HepG2 (cell line): ENCODE data around the gene CNFN. TPM values are rescaled to one million over a fixed set of nuclear protein-coding genes. Genes with fewer than 3 reads are reported as not detected.

Experiments used
- ATAC-seq: fragments of 200-7000 bp; cut with Tn5 transposase; 3 replicates; pipeline ENCODE4 v1.9.1; 2020; ENCODE audit warnings: mild to moderate bottlenecking, moderate library complexity
- BruUV-seq: library from RNA; stranded (reverse); fragments of 400-500 nt; replicated peaks from 2 replicates; lab custom pipeline; 2021; lab: Mats Ljungman, UMichigan
- CTCF ChIA-PET: fragments of 300-600 bp; formaldehyde crosslinking; extraction: SDS; loops from one replicate; lab custom pipeline; 2021; ENCODE audit warnings: low total read pairs, inconsistent platforms, low intra/inter-chr PET ratio; lab: Yijun Ruan, JAX
- POLR2A ChIA-PET: fragments of 350-600 bp; sonication (Branson Sonifier 250); formaldehyde crosslinking; loops from one replicate; lab custom pipeline; 2020; ENCODE audit warnings: antibody characterized with exemption, inconsistent platforms; lab: Yijun Ruan, JAX
- DNase-seq: peaks from one replicate; pipeline ENCODE4 v3.0.0-alpha.2; 2015; ENCODE audit warnings: low spot score
- FAIRE-seq: peaks from 3 replicates; lab custom pipeline; 2011; peaks lifted over from hg19 to GRCh38; lab: Jason Lieb, UNC
- H2AFZ ChIP-seq: one replicate; pipeline ENCODE4 v1.6.1; 2011; ENCODE audit warnings: low read length, inconsistent platforms
- H3K27ac ChIP-seq: fragments of 300-600 bp; 3 replicates; pipeline ENCODE4 v1.8.0; 2011; ENCODE audit warnings: mixed run types, mild to moderate bottlenecking, mixed read lengths, low read length, inconsistent platforms; ENCODE audit not compliant: insufficient read depth; ENCODE audit errors: extremely low read length
- H3K27me3 ChIP-seq, 2 experiments: fragments of 200-600 bp in 1 of 2; 2 replicates in 1 of 2; 3 replicates in 1 of 2; pipeline versions ENCODE4 v1.6.0 to v1.8.0; 2011; ENCODE audit warnings: low read length in 2 of 2, mild to moderate bottlenecking in 2 of 2, moderate library complexity in 2 of 2, inconsistent platforms in 1 of 2; ENCODE audit not compliant: insufficient read depth in 2 of 2, control insufficient read depth in 1 of 2
- H3K36me3 ChIP-seq, 2 experiments: fragments of 200-600 bp in 1 of 2; replicated peaks in 1 of 2; 2 replicates in 1 of 2; 3 replicates in 1 of 2; pipeline versions ENCODE4 v1.5.1 to v1.8.0; 2011; ENCODE audit warnings: low read length in 2 of 2, inconsistent platforms in 1 of 2; ENCODE audit not compliant: insufficient read depth in 2 of 2, control insufficient read depth in 1 of 2
- H3K4me1 ChIP-seq: 2 replicates; pipeline ENCODE4 v1.5.1; 2012; ENCODE audit warnings: low read length, inconsistent platforms; ENCODE audit not compliant: insufficient read depth
- H3K4me2 ChIP-seq: 2 replicates; pipeline ENCODE4 v1.6.0; 2011; ENCODE audit warnings: low read depth, low read length, inconsistent platforms
- H3K4me3 ChIP-seq, 3 experiments: fragments of 200-600 bp in 1 of 3; sonication (generic), shearing (Covaris generic) in 1 of 3; replicated peaks in 1 of 3; 2 replicates each; pipeline ENCODE4 v1.5.1; 2011 to 2016; ENCODE audit warnings: low read length in 3 of 3, inconsistent platforms in 2 of 3, low read depth in 2 of 3, mild to moderate bottlenecking in 2 of 3, control low read depth in 1 of 3, mixed read lengths in 1 of 3; ENCODE audit not compliant: insufficient read depth in 1 of 3
- H3K79me2 ChIP-seq: one replicate; pipeline ENCODE4 v1.6.1; 2011; ENCODE audit warnings: low read length, inconsistent platforms; ENCODE audit not compliant: insufficient read depth
- H3K9ac ChIP-seq: 2 replicates; pipeline ENCODE4 v1.6.0; 2011; ENCODE audit warnings: mild to moderate bottlenecking, low read depth, low read length, inconsistent platforms; ENCODE audit not compliant: insufficient read depth
- H3K9me3 ChIP-seq: 2 replicates; pipeline ENCODE4 v1.5.1; 2012; ENCODE audit warnings: mild to moderate bottlenecking, low read length
- H4K20me1 ChIP-seq: 2 replicates; pipeline ENCODE4 v1.6.0; 2011; ENCODE audit warnings: inconsistent platforms, mild to moderate bottlenecking, low read length, moderate library complexity; ENCODE audit not compliant: insufficient read depth
- EED ChIP-seq: sonication (generic); formaldehyde crosslinking; IDR thresholded peaks from 2 replicates; pipeline ENCODE4 v1.5.0; 2020; ENCODE audit warnings: mild to moderate bottlenecking, missing genetic modification reagents
- HOXA9 ChIP-seq: sonication (generic); formaldehyde crosslinking; IDR thresholded peaks from 2 replicates; pipeline ENCODE4 v1.8.1; 2022; ENCODE audit warnings: missing genetic modification reagents, mild to moderate bottlenecking, moderate library complexity, borderline replicate concordance
- KLF16 ChIP-seq, 2 experiments: sonication (generic) in 1 of 2; formaldehyde crosslinking in 1 of 2; IDR thresholded peaks; 2 replicates each; pipeline versions ENCODE4 v1.6.1 to v1.8.0; 2016 to 2023; ENCODE audit warnings: missing genetic modification reagents in 2 of 2, missing compliant biosample characterization in 1 of 2
- MAFG ChIP-seq: sonication (generic); formaldehyde crosslinking; IDR thresholded peaks from 2 replicates; pipeline ENCODE4 v1.5.1; 2020; ENCODE audit warnings: mild to moderate bottlenecking, missing genetic modification reagents
- MED8 ChIP-seq: sonication (generic); formaldehyde crosslinking; IDR thresholded peaks from 2 replicates; pipeline ENCODE4 v1.8.1; 2023; ENCODE audit warnings: mild to moderate bottlenecking, missing genetic modification reagents; ENCODE audit not compliant: insufficient replicate concordance
- NFYB ChIP-seq: sonication (generic); formaldehyde crosslinking; IDR thresholded peaks from 2 replicates; pipeline ENCODE4 v1.4.0; 2020; ENCODE audit warnings: missing genetic modification reagents
- NR2F1 ChIP-seq, 2 experiments: fragments of 450-650 bp in 1 of 2; formaldehyde crosslinking in 1 of 2; IDR thresholded peaks; 2 replicates each; pipeline versions ENCODE4 v1.5.0 to v1.6.1; 2016 to 2020; ENCODE audit warnings: mild to moderate bottlenecking in 1 of 2, missing compliant biosample characterization in 1 of 2, missing genetic modification reagents in 1 of 2, moderate library complexity in 1 of 2
- RAD51 ChIP-seq: fragments of 450-650 bp; IDR thresholded peaks from 2 replicates; pipeline ENCODE4 v1.6.1; 2016; ENCODE audit warnings: borderline replicate concordance
- SAP130 ChIP-seq: IDR thresholded peaks from 2 replicates; pipeline ENCODE4 v1.6.1; 2016; ENCODE audit warnings: low read depth
- SIN3A ChIP-seq: IDR thresholded peaks from 2 replicates; pipeline ENCODE4 v1.6.1; 2011; ENCODE audit warnings: low read depth, mild to moderate bottlenecking, control low read depth, low read length, borderline replicate concordance
- ZBTB8A ChIP-seq: sonication (generic); formaldehyde crosslinking; IDR thresholded peaks from 2 replicates; pipeline ENCODE4 v1.4.0; 2020; ENCODE audit warnings: mild to moderate bottlenecking, low read depth, missing genetic modification reagents, borderline replicate concordance
- ZNF225 ChIP-seq: sonication (generic); formaldehyde crosslinking; IDR thresholded peaks from 2 replicates; pipeline ENCODE4 v1.4.0; 2020; ENCODE audit warnings: mild to moderate bottlenecking, missing genetic modification reagents
- ZNF709 ChIP-seq: sonication (generic); formaldehyde crosslinking; IDR thresholded peaks from 2 replicates; pipeline ENCODE4 v1.5.0; 2020; ENCODE audit warnings: mild to moderate bottlenecking, missing genetic modification reagents
- ZNF788 ChIP-seq: sonication (generic); formaldehyde crosslinking; IDR thresholded peaks from 2 replicates; pipeline ENCODE4 v1.5.0; 2020; ENCODE audit warnings: mild to moderate bottlenecking, missing genetic modification reagents, borderline replicate concordance
- WGBS: methylation state at CpG from one replicate; pipeline ENCODE4 v1.1.6; 2017; ENCODE audit warnings: low lambda C conversion rate; 5-methylcytosine and 5-hydroxymethylcytosine counted together
- in situ Hi-C: cut with HindIII; loops from 2 replicates; pipeline ENCODE4 v1.10.0; 2017; ENCODE audit warnings: low pct_unique_long_range_greater_than_20kb; ENCODE audit not compliant: extremely low pct_ligation_motif_present
- intact Hi-C: fragments of 100-400 bp; cut with micrococcal nuclease; formaldehyde crosslinking; loops from one replicate; pipeline ENCODE4 v1.10.0; 2022; ENCODE audit not compliant: unreplicated experiment
- polyA plus RNA-seq, 8 experiments: library from polyadenylated mRNA; depleted of rRNA in 3 of 8; stranded (reverse) in 7 of 8; unstranded in 1 of 8; fragments of >200 nt; fragmentation: Illumina TruSeq in 4 of 8; extraction: Trizol in 4 of 8; gene quantifications; 2 replicates each; pipeline versions ENCODE4 v1.2.1 to v1.2.3, GENCODE V29; 2011 to 2016; ENCODE audit warnings: low read depth in 4 of 8, missing spikeins in 1 of 8, mixed read lengths in 1 of 8; ENCODE audit not compliant: insufficient read depth in 1 of 8
- total RNA-seq, 5 experiments: library from RNA; depleted of rRNA; stranded (reverse); fragments of >200 nt; fragmentation: Illumina TruSeq; extraction: Trizol; gene quantifications; 2 replicates each; pipeline ENCODE4 v1.2.3, GENCODE V29; 2016; ENCODE audit warnings: low read depth in 1 of 5
- TF ChIP-seq, protein P1 (sequence below): sonication (generic); formaldehyde crosslinking; IDR thresholded peaks from 2 replicates; pipeline ENCODE4 v1.8.0; 2023; ENCODE audit warnings: mild to moderate bottlenecking, missing genetic modification reagents
- TF ChIP-seq, protein P2 (sequence below): sonication (generic); formaldehyde crosslinking; IDR thresholded peaks from 2 replicates; pipeline ENCODE4 v1.4.0; 2020; ENCODE audit warnings: mild to moderate bottlenecking, missing genetic modification reagents

CNFN gene
- total and polyA plus RNA-seq, 2 of the 13 experiments (the other 11 are each of a cell fraction or from before 2014, with no cell fraction given), result 0.35 to 1.1 TPM

DNA sequence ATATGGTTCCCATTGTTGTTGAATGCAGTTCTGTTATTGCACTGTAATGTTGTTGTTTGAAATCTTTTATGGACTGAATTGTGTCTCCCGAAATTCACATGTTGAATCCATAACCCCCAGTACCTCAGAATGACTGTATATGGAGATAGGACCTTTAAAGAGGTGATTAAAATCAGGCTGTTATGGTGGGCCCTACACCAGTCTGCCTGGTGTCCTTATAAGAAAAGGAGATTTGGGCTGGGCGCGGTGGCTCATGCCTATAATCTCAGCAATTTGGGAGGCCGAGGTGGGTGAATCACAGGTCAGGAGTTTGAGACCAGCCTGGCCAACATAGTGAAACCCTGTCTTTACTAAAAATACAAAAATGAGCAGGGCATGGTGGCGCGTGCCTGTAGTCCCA, 45.2 kb upstream of the CNFN start:
- no peak overlapping the region for H3K27ac ChIP-seq

More for the DNA sequence above, 45.2 kb upstream of the CNFN start:
- no peaks in the 10 kb centered on the region for H3K9me3 ChIP-seq
- intact Hi-C loops, result no loop called here
- CTCF ChIA-PET, result interaction anchor here (2.4 kb wide), 1 partner anchor 11 kb away, joined by 25 read pairs; no protein-coding TSS in a partner anchor
- BruUV-seq, result no TSS peak
- no peaks in the 10 kb centered on the region for H3K36me3 ChIP-seq
- H3K9ac ChIP-seq, result no peak overlapping the region
- DNase-seq (no peak), ATAC-seq (no peak), FAIRE-seq (no peak)
- H3K4me2 ChIP-seq, result no peak overlapping the region
- no peak for TF ChIP-seq SIN3A
- no peak for TF ChIP-seq HOXA9 (CRISPR knock-in tag)
- TF ChIP-seq, protein P1, sequence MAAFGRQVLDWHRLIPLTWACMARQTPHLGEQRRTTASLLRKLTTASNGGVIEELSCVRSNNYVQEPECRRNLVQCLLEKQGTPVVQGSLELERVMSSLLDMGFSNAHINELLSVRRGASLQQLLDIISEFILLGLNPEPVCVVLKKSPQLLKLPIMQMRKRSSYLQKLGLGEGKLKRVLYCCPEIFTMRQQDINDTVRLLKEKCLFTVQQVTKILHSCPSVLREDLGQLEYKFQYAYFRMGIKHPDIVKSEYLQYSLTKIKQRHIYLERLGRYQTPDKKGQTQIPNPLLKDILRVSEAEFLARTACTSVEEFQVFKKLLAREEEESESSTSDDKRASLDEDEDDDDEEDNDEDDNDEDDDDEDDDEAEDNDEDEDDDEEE, result no peak
- no peak for TF ChIP-seq ZNF709
- TF ChIP-seq, protein P2, sequence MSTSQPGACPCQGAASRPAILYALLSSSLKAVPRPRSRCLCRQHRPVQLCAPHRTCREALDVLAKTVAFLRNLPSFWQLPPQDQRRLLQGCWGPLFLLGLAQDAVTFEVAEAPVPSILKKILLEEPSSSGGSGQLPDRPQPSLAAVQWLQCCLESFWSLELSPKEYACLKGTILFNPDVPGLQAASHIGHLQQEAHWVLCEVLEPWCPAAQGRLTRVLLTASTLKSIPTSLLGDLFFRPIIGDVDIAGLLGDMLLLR, result no peak
- TF ChIP-seq MED8, result no peak
- no peak for TF ChIP-seq NR2F1 (CRISPR knock-in tag; IDR thresholded peaks at IDR 0.05)
- TF ChIP-seq RAD51, result no peak
- TF ChIP-seq ZBTB8A (CRISPR knock-in tag), result no peak
- TF ChIP-seq MAFG (CRISPR knock-in tag), result no peak
- TF ChIP-seq NFYB, result no peak
- no peak for TF ChIP-seq KLF16 (CRISPR knock-in tag; IDR thresholded peaks at IDR 0.05)
- no peak for TF ChIP-seq SAP130 (CRISPR knock-in tag)
- no peak for TF ChIP-seq EED (CRISPR knock-in tag)
- TF ChIP-seq ZNF788 (CRISPR knock-in tag), result no peak
- TF ChIP-seq ZNF225, result no peak
- H3K4me3 ChIP-seq, result no peak overlapping the region
- WGBS, result 89% methylated on average over 6 of the region's 6 CpGs
- no peak overlapping the region for H2AFZ ChIP-seq
- no peaks in the 10 kb centered on the region for H4K20me1 ChIP-seq
- peaks cover 66% of the 10 kb centered on the region for H3K4me1 ChIP-seq
- POLR2A ChIA-PET, result no interaction called here
- in situ Hi-C loops, result no loop called here
- no peaks in the 10 kb centered on the region for H3K79me2 ChIP-seq
- no peaks in the 10 kb centered on the region for H3K27me3 ChIP-seq
